HG03039 (cell line): ENCODE measurements around the gene RB1.
"Not testable (repeated sequence)": the region's sequence is repeated elsewhere in the genome, so short reads cannot be mapped to it uniquely, and the experiment has no call there.

ENCODE experiments used
- ATAC-seq: cut with Tn5 transposase; IDR thresholded peaks from one replicate; pipeline ENCODE4 v1.9.1; 2021; ENCODE audit warnings: mild to moderate bottlenecking, moderate library complexity; ENCODE audit not compliant: unreplicated experiment

The RB1 gene

DNA sequence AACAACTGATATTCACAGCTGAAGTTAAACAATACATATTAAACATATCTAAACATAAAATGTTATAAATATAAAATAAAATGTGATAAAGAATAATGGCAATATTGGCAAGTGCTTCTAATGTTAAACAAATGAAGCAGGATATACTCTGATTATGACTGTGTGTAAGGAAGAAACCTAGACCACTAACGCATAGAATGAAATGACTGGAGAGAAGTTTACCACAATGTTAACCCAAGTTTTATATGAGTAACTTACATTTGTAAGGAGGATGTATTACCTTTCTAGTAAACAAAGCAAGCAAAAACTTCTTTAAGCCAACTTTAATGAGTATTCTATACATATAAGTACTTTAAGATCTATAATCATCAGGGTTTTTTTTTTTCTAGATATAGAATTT lies 43.0 kb downstream of the RB1 start:
- no peak for ATAC-seq

DNA sequence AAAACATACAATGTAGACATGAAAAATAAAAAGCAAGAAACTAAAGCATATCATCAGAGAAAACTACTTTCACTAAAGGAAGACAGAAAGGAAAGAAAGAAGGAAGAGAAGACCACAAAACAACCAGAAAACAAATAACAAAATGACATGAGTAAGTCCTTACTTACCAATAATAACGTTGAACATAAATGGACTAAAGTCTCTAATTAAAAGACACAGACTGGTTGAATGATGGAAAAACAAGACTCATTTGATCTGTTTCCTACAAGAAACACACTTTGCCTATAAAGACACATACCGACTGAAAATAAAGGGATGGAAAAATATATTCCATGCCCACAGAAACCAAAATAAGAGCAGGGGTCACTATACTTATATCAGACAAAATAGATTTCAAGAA lies 46.0 kb downstream of the RB1 start:
- ATAC-seq = no peak

DNA sequence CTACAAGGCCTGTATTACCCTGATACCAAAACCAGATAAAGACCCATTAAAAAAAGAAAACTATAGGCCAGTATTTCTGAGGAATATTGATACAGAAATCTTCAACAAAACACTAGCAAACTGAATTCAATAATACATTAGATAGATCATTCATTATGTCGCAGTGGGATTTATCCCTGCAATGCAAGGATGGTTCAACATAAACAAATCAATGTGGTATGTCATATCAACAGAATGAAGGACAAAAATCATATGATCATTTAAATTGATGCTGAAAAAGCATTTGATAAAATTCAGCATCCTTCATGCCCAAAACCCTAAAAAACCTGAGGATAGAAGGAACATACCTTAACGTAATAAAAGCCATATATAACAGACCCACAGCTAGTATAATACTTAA lies 50.0 kb downstream of the RB1 start:
- ATAC-seq = no peak

DNA sequence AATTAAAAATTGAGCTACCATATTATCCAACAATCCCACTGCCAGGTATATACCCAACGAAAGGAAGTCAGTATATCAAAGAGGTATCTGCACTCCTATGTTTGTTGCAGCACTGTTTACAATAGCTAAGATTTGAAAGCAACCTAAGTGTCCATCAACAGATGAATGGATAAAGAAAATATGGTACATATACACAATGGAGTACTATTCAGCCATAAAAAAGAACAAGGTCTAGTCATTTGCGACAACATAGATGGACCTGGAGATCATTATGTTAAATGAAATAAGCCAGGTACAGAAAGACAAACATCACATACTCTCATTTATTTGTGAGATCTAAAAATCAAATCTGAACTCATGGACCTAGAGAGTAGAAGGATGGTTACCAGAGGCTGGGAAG lies 52.0 kb downstream of the RB1 start:
- ATAC-seq = not testable (repeated sequence)

DNA sequence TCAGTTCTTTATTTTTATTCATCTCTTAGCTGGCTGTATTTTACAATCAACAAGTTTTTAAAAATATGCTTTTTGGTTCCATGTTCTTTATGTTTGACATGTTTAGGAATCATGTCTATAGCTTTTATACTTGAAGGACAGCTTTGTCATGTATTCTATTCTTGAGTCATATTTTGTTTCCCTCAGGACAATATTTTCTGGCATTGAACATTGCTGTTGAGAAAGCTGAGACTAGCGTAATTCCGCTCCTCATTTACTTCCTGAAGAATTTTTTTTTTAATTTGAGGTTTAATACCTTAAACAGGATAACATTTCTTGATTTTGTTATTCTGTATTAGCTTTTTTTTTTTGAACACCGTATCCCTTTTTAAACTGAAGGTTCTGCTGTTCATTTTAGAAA lies 53.2 kb downstream of the RB1 start:
- ATAC-seq = no peak

DNA sequence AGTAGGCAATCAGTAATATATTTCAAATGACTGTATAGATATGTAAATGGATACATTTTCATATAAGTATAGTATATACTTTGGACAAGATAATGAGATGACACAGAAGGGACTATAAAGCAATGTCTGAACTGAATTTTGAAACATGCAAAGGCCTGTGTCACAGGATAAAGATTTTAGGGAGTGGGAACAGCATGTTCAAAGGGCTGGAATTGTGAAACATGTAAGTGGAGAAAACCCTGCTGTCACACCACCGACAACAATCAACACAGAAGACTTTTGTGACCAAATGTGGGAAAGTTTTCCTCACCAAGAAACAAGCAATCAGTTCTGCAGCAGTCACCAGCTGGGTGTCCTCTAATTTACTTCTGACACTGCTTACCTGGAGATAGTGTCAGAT lies 66.4 kb downstream of the RB1 start:
- no peak for ATAC-seq

DNA sequence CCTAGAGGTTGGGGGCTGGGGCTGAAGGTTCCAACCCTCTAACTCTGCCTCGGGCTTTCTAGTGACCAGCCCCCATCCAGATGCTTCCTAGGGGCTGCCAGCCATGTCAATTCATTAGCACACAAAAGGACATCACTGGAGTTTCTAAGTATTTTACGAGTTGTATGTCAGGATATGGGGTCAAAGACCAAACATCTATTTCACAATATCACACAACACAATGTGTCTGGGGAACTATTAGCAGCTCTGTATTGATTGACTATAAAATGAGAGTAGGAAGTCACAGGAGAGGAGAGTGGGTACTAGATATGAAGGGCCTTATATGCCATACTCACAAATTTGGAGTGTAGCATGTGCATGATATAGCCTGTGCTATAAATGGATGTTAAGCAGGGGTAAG lies 67.3 kb downstream of the RB1 start:
- ATAC-seq = no peak

DNA sequence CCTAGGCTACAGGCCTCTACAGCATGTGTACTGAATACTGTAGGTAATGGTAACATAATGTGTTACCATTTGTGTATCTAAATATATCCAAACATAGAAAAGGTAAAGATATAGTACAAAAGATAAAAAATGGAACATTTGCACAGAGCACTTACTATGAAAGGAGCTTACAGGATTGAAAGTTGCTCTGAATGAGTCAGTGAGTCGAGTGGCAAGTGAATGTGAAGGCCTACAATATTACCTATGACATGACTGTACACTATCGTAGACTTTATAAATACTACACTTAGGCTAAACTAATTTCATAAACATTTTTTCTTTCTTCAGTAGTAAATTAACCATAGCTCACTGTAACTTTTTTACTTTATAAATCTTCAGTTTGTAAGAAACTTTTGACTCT lies 74.3 kb downstream of the RB1 start:
- ATAC-seq = no peak

DNA sequence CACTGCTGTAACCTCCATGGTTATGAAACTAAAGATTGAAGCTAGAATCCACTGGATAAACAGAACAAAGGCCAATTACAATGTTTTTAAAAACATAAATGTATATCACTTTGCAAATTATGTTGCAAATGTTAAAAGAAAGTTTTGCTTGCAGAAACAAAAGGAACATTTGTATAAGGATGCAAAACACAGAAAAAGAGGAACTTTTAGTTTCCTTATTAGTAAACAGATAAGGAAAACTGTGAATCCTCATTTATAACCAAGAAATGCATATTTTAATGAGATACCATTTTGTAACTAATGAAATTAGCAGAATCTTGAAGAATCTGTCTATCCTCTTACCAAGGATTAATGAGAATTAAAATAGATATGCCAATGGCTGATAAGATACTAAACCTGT lies 77.0 kb downstream of the RB1 start:
- ATAC-seq = no peak

DNA sequence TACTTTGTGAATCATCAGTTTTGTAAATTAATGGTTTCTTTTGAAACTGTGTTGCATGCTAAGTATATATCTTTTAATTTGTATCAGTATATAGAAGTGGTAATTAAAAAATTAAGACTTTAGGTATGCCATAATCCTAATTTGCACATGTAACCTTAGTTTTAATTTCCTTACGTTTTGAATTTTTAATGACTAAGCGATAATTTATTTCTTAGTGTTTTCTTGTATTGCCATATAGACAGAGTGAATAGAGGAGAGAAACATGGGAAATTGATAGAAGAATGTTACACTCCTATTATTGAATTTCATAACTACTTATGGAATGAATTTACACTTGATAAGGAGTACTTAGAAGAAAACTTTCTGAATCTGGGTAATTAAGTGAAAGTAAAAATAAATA lies 79.8 kb downstream of the RB1 start:
- no peak for ATAC-seq

DNA sequence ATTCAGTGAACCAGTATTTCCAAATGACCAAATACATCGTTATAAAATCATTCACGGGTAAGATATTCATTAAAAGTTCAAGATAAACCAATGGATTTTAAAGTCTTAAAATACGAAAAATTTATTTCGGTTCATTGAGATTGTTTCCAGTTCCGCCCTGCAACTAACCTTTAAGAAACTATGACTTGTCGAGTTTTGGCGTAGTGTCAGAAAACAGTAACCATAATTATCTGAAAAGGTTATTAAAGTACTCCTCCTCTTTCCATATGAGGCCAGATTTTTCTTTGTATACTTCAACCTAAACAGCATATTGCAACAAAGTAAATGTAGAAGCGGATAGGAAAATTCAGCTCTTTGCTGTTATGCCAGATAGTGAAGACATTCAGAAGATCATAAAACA lies 83.3 kb downstream of the RB1 start:
- no peak for ATAC-seq

DNA sequence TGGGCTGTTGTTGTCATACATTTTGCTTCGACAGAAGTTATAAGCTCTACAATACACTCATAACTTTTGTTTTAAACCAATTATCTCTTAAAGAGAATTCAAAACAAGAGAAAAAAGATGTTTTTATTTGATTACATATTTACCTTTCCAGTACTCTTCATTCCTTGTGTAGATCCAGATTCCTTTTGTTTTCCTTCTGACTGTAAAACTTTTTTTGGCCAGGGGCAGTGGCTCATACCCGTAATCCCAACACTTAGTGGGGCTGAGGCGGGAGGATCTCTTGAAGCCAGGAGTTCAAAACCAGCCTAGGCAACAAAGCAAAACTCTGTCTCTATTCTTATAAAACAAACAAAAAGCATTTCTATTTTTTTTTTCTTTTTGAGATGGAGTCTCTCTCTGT lies 87.7 kb downstream of the RB1 start:
- ATAC-seq = no peak

DNA sequence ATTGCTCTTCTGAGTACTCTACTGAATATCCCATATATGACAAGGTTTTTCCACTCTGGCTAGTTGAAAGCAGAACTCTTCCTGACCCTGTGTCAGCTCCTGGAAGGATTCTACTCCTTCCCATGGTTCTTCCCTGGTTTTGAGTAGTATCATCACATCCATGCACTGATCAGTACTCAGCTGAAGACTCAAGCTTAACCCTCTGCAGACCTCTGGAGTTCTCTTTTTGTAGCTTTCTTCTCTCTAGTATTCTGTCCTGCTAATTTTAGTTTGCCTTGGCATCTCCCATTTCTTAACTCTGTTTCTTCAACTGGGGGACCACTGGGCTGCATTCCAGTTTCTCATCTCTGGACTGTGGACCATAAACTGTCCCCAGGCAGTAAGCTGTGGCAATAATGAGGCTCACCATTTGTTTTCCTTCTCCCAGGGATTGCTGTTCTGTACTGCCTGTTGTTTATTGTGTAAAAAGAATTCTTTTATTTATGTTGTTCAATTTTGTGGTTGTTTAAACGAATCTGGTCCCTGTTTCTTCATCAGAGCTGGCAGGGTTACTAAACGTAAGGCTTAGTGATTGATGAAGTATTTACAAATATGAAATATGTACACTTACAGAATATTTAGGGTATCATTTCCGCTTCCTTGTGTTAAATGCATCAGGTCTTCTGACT lies 89.6 kb downstream of the RB1 start:
- ATAC-seq = no peak

DNA sequence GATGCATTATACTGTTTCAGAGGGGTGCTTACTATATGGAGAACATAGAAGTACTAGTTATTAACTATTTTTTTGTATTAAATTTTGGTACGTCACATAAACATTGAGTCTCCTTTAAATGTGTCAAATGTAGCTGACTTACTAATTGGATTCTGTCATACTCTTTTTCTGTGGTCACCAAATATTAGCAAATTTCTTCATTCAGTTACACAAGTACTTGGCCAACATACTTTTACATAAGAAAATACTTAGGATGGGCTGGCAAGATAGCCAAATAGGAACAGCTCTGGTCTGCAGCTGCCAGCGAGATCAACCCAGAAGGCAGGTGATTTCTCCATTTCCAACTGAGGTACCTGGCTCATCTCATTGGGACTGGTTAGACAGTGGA lies 90.1 kb downstream of the RB1 start:
- no peak for ATAC-seq

DNA sequence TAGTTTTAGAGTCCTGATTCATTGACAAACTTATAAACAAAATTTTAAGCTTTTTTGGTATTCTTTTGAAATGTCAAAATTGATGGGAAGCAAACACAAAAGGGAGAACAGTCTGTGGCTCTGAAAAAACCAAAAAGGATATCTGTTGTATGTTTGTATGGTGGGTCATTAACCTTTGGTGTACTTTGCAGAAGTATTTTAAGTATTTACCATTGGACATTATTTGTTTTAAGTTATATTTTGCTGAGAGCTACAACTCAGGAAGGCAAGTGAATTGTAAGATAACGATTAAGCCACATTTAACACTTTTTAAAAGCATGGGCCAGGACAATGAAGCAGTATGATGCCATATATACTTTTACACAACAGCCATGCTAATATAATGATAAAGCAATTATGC lies 94.2 kb downstream of the RB1 start:
- no peak for ATAC-seq

DNA sequence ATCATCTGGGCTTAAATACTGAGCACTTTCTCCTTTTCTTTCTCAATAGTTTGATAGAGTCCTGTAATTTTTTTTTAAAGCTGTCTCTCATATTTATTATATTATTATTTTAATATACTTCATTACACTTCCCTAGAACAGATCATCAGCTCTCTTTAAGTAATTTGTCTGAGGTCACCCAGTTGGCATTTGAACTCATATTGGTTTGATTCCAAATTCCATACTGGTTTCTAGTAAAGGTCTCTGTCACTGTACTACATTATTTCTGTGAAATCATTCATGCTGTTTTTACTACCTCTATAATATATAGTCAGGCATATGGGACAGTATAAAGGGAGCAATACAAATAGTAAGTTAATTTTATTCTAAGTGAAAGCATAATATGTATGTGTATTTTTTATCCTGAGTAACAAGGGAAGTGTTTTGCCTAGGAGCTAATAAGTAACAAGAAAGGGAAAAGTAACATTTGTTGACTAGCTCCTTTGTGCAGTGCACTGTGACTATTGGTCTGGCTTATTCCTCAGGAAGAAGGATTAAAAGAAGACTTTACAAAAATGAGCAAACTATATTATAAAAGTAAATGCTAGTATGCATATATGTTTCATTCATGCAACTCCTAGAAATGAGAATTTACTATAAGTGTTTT lies 95.0 kb downstream of the RB1 start:
- ATAC-seq = no peak

DNA sequence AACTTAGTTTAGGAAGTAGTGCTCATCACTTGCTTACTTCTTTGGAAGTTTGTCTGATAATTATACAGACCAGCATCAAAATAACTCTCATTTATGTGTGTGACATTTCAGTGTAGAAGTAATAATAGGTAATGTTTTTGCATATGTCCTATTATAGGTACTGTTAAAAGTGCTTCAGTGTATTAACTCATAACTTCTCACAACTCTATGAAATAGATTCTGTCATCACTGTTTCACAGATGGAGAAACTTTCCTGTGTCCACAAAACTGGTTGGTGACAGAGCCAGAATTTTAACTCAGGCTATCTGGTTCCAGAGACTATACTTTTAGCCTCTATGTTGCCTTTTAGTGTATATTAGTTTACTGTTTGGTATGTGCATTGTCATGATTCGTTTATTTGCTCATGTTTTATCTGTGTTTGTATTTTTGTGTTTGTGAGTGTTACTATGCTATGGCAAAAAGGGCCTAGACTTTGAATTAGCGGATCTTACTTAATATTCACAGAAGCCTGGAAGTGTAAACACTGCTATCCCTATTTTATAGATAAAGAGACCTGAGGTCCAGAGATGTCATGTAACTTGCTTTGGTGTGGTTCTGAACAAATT lies 96.6 kb downstream of the RB1 start:
- ATAC-seq = no peak

DNA sequence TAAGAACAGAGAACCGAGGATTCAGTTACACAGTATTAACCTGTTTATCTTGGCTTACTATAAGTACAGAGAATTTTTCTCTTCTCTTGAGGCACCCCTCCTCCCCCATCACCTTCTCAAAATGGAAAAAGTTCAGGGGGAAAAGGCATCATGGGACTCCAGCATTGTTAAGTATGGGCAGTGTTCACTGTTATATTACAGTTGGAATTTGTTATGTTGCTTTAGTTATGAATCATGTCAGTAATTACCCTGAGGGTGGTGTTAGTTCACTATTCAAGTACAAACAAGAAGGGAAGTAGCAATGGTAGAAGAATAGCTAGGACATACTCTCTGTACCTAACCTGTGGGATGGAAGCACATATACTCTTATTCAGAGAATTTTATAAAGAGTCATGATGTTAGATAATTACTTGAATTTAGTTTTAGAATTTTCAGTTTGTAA lies 97.3 kb downstream of the RB1 start:
- ATAC-seq = no peak

DNA sequence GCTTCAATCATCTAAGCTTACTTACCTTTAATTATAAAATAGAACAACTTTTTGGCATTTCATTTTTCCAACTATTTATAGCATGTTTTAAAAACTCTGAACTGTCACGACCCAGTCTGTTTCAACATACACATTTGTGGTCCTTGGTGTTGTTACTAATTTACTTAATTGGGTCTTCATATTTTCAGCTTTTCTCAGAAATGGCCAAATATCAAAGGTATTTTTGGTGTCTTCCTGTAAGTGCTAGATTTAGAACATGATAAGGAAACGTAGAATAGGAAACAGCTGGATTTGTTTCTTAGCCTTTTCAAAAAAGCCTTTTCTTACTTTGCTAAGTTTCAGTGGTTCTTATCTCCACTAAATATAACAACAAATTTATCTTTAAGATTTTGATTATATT lies 97.9 kb downstream of the RB1 start:
- ATAC-seq = no peak

DNA sequence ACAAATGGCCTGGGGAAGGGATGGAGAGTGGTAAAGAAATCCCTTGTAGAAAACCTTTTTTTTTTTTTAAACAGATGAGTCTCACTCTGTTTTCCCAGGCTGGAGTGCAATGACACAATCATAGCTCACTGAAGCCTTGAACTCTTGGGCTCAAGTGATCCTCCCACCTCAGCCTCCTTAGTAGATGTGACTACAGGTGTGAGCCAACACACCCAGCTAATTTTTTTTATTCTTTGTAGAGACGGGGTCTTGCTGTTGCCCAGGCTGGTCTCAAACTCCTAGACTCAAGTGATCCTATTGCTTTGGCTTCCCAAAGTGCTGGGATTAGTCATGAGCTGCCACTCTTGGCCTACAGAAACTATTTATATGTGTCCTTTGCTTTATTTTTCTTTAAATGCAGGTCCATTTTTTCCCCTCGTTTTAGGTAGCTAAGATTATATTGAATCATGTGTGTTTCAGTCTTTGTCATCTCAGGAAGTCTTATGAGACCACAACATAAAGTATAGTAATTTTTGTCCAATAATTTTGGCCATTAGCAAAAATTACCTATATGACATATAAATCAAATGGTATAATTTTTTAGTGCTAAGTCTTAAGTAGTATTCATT lies 98.9 kb downstream of the RB1 start:
- ATAC-seq = no peak

DNA sequence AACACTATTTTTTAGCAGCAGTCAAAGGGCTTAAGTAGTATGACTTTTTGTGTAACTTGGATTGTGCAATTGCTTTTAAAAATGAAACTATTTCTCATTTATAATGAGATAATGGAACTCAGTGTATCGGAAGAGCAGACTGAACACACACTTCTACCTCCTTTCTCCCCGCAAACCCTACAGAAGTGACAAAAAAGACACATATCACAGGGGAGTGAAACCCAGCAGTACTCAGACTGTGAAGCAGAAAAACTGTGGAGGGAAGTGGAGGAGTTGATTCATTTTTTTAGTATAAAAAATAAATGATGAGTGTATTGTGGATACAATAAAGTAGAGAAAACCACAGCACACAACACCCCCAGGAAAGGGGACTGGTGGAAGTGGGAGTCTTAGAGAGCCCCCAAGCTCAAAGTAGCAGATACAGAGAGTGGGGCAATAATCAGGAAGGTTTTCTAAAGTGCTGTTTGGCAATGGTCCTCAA lies 99.6 kb downstream of the RB1 start:
- peak; percentile 55 for ATAC-seq

DNA sequence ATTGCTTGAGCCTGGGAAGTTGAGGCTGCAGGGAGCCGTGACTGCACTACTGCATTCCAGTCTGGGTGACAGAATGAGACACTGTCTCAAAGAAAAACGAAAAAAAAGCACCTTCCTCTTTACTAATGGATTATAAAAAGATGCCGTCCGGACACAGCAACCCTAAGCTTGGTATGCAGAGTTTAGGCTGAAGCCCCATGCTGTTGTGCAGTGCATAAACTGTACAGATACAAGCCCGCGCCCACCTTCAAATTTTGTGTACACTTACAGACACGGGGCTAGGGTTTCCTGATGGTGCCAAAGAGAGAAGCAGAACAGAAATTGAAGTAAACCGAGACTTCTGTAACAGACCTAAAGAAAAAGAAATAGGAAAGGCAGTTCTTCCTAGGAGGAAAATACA lies 100.4 kb downstream of the RB1 start:
- ATAC-seq = no peak
